GM15510 (cell line): Measurements from ENCODE around the gene F10.

Source experiments
- POLR2A ChIP-seq: IDR thresholded peaks from 3 replicates; pipeline ENCODE4 v1.6.1; 2011; ENCODE audit warnings: borderline replicate concordance; ENCODE audit not compliant: insufficient read length; ENCODE audit errors: extremely low read depth

F10 gene

DNA sequence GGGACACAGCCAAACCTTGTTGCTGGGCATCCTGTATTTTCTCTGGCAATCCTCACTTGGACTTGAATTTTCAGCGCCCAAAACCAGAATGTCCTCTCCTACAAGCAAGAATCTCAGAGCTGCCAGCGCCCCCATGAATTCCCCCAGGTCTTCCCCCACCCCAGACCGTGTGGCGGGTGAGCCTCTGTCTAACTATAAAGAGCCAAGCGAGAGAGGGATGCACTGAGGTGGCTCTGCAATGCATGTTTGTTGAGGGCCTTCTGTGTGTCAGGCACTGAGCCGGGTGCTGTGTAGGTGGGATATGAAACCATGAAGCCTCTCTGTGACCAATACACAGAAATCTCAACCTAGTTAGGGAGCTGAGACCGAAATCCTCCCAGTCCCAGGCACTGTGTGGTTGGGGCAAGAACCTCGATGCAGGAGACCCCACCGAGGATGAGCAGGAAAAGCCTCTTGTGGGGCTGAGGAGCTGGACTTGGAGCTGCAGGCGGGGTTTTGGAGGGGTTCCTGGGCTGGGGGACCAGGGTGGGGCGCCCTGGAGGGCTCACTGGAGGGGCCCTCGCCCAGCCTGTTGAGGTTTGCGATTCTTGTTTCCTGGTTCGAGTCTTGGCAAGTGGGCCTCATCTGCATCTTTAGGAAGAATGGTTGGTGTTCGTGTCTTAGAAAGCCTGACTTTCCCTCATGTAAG lies 23.5 kb downstream of the F10 start:
- TF ChIP-seq POLR2A: no peak

DNA sequence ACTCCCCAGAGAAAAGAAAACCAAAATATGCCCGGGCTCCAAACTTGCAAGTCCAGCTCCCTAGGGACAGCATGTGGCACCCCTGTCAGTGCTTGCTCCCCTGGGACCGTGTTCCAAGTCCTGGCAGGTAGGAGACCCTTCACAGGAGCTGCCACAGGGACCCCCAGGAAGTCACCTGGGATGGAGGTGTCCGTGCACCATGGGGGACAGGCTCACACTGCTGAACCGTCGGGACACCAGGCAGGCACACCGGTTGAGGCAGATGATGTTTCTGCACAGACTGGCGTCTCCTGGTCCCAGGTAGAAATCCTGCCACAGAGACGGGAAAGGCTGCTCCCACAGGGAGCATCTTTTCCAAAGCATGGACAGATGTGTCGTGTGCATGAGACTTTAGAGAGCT lies 24.2 kb downstream of the F10 start:
- no peak for TF ChIP-seq POLR2A

DNA sequence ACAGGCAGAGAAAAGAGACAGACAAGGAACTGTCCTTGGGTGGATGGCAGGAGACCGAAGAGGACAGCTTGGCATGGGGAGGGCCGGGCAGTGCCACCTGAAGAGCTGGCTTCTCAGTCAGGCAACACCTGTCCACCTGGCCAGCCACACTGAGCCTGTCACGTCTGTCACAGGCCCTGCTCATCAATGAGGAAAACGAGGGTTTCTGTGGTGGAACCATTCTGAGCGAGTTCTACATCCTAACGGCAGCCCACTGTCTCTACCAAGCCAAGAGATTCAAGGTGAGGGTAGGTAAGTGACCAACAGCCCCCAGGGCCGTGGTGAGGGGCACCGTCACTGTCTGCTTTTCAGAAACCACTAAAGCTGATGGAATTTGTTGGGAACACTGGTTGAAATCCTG lies 24.6 kb downstream of the F10 start:
- TF ChIP-seq POLR2A: no peak

DNA sequence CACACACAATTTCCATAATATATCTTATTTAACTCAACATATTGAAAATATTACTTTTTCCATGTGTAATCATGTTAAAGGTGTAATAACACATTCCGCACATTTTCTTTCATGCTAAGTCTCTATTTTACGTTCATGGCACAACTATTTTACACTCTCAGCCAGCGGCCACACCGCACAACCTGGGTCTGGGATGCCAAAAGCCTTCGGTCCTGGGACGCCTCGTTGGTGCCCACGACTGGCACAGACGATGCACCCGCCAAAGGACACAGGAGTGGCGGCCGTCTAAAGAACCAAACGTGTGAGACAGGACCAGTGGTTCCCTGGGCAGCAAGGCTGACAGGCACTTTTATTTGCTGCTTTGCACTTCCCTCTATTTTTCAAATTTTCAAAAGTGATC lies 25.8 kb downstream of the F10 start:
- TF ChIP-seq POLR2A: no peak

DNA sequence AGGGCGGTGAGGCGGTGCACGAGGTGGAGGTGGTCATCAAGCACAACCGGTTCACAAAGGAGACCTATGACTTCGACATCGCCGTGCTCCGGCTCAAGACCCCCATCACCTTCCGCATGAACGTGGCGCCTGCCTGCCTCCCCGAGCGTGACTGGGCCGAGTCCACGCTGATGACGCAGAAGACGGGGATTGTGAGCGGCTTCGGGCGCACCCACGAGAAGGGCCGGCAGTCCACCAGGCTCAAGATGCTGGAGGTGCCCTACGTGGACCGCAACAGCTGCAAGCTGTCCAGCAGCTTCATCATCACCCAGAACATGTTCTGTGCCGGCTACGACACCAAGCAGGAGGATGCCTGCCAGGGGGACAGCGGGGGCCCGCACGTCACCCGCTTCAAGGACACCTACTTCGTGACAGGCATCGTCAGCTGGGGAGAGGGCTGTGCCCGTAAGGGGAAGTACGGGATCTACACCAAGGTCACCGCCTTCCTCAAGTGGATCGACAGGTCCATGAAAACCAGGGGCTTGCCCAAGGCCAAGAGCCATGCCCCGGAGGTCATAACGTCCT lies 26.4 kb downstream of the F10 start:
- no peak for TF ChIP-seq POLR2A

DNA sequence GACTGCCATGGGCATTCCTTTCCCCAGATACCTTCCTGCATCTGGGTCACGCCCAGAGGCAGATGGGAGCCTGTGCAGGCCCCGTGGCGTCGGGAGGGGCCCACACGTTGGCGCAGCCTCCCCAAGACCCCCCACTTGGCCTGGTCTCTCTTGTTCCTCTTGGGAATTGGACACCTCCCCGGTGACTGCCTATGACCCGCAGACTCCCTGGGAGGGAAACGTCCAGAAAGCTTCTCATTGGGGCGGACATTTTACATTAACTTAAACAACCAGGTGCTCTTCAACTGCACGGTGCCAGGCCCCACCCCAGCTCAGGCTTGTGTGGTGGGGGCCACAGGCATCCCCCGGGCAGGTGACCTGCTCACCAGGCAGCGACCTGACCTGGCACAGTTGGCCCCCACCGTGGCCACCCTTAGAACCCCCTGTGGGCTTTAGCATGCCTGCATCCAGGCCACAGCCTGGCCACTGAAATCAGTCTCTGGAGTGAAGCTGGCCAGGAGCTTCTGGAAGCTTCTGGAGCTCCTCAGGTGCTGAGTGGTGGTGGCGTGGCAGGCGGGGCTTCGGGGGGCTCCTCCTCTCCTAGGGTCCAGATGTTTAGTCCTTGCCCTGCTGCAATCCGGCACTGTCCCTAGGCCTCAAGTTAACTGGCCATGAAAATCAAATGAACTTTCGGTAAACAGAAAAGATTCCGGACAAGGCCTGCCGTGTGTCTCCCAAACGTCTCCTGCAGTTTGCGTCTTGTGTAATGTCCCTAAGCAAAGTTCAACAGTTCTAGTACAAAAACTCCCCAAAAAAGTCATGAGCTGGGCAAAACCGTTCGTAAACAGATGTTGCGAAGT lies 27.3 kb downstream of the F10 start:
- TF ChIP-seq POLR2A: no peak

DNA sequence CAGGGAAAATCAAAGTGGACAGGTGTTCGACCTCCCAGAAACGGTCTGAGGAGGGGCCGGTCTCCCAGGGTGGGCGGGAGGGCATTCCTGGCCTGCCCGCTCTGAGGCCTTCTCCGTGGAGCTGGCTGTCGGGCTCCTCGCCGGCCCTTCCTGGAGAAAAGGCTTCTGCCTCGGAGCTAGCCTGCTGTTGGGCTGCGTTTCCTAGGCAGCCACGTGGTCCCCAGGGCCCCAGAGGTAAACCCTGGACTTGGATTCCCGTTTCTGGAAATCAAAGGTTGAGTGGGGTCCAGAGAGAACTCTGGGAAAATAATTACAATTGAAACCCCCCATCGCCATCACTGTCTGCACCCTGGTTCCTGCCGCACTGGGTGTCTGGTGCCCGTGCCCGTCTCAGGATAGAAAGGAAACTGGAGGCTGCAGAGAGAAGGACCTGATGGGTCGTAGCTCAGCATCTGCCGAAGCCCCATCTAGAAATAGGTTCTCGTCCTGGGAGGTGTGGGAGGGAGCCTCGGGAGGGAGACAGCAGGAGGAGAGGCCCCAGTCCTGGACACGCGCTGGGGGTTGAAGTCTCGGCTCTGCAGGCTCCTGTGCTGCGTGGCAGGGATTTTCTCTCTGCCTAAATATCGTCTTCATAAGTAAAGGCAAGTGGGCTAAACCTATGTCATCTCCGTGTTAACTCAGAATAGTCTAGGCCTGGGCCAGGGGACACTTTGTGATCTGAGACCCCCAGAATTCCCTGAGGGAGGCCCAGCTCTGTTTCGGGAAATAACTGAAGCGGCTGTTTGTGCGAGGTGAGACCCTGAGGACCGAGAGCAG lies 28.2 kb downstream of the F10 start:
- no peak for TF ChIP-seq POLR2A

DNA sequence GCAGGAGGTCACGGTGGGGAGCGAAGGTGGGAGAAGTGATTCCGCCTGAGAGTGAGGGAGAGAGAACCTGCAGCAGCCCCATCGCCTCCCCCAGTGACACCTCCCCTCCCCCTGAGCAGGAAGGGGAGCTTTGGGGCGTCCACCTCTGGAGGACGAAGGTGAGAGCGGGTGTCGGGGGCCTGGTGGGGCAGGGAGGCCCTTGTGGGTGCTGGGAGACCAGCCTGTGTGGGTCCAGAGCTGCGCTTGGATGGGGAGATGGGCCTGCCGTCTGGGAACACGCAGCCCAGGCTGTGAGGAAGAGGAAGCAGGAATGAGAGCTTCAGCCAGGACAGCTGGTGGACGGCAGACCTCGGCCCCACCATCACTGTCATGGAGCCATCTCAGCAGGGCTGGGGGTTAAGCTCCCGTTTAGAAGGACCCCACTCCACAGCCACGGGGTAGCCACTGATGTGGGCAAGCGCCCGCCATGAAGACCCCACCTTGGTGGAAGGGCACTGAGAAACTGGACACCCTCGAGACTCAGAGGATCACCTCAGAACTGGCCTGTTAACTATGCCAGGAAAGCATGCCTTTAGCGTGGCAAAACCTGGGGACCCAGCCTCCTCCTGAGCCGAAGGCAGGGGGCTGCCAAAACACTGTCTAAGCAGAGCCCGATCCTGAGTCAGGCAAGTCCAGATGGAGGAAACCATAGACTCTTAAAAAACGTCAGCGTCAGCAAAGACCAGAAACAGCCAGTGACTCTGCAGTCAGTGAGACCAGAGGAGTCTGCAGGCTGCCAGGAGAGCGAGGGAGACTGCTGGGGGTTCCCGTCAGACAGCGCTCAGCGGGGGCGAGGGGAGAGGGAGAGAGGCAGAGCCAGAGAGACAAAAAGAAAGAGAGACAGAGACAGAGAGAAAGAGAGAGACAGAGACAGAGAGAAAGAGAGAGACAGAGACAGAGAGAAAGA lies 29.4 kb downstream of the F10 start:
- no peak for TF ChIP-seq POLR2A

DNA sequence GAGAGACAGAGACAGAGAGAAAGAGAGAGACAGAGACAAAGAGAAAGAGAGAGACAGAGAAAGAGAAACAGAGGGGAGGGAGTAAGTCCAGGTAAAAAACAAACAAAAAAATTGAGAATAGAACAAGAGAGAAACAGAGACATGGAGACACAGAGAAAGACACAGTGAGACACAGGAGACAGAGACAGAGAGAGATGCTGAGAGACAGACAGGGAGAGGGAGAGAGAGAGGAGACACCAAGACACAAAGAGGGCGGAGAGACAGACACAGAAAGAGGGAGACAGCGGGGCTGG lies 30.0 kb downstream of the F10 start:
- no peak for TF ChIP-seq POLR2A

DNA sequence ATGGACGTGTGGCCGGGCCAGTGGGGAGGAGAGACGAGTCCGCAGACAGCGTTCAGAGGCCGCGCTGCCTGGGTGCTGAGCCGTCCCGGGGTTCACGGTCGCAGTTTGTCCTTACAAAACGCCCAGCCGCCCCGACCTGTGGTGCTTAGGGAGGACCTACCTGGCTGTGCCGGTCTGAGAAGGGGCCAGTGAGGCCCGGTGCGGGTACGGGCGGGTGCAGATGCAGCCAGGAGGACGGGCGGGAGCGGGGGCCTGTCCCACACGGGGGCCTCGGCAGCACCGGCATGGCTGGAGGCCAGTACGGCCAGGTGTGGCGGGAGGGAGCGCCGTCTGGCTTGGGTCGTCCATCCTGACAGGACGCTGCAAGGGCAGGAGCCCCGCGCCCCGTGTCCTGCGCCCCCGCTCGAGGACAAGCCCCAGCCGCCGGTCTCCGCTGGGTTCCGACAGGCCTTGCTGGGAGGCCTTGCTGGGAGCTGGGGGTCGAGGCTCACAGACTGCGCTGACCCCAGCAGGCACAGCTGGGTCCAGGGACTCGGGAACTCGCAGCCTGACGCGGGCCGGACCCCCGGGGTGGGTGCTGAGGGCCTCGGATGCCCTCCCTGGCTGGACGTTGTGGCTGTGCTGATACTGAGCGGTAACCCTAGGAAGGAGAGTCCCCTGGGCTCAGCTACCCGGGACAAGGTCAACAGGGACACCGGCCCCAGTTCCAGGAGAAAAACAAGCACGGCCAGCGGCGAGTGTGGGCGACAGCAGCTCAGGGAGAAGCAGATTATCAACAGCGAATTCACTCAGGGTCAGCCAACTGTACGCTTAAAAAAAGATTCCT lies 30.6 kb downstream of the F10 start:
- no peak for TF ChIP-seq POLR2A

DNA sequence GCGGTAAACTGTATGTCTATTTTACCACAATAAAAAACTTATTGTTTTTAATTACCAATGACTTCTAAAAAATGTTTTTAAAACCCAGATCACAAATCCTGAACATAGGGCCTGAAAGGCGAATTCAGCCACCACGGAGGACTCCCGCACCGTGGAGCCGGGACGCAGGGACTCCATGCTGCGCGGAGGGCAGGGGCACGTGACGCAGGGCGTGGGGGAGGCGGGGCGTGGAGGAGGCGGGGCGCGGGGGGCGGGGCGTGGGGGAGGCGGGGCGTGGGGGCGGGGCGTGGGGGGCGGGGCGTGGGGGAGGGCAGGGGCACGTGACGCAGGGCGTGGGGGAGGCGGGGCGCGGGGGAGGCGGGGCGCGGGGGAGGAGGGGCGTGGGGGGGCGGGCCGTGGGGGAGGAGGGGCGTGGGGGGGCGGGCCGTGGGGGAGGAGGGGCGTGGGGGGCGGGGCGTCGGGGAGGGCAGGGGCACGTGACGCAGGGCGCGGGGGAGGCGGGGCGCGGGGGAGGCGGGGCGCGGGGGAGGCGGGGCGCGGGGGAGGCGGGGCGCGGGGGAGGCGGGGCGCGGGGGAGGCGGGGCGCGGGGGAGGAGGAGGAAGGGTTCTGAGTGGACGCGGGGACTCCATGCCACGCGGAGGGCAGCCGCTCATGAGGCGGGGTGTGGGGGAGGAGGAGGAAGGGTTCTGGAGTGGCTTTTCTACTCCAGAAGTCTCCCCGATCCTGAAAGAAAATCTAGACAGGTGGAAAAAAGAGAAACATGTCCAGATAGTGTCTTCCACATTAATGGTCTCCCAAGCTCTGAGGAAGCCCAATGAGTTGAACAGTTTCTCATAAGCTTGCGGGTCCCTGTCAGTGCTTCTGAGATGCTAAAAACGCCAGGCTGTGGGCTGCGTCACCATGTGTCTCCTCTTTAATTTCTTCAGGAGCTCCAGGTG lies 31.5 kb downstream of the F10 start:
- TF ChIP-seq POLR2A: peak; percentile 50

DNA sequence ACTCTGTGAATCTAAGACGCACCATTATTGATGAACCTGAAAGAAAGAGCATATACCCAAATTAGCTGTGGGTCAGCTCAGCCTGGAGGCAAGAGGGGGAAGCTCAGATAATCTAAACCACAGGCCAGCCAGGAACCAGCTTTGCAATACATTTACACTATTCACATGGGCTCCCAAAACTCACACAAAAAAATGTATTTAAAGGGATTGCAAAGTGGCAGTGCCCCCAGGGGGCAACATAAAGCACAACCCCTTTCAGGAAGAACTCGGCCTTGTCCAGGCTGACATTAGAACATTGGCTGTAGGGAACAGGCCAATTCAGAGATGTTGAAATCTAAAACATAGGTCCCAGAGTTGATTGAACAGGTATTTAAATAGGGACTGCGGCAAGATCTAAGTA lies 32.6 kb downstream of the F10 start:
- TF ChIP-seq POLR2A: no peak

DNA sequence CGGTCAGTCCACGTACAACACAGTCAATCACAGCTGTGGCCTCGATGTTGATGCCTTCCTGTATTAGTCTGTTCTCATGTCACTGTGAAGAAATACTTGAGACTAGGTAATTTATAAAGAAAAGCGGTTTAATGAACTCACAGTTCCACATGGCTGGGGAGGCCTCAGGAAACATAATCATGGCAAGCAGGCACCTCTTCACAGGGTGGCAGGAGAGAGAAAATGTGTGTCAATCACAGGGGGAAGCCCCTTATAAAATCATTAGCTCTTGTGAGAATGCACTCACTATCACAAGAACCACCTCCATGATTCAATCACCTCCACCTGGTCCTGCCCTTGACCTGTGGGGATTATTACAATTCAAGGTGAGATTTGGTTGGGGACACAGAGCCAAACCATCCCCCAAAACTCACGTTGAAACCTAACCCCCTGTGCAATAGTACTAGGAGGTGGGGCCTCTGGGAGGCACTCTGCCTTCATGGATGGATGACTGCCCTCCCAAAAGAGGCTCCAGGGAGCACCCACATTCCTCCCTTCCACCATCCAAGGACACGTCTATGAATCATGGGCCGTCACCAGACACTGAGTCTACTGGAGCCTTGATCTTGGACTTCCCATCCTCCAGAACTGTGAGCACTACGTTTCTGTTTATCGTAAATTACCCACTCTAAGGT lies 33.5 kb downstream of the F10 start:
- TF ChIP-seq POLR2A: no peak
